ENCODE results near the gene SHISA4.

- TF ChIP-seq CTCF (IDR thresholded peaks at IDR 0.05) = no peak
- no peak for TF ChIP-seq EZH2 (IDR thresholded peaks at IDR 0.05; ENCODE audit: borderline replicate concordance, insufficient read depth, low read depth, low read length, poor library complexity, severe bottlenecking)
These were observed 5.4 kb upstream of the SHISA4 start for GRCh38 chr1:201883266-201883665.
